Stimulated activated CD8-positive, alpha-beta memory T cell treated with anti-CD3 and anti-CD28 coated beads, Interleukin-7, amount 100 ng/mL, for 24 hours (primary cell): ENCODE results near the gene VIPAS39.

Experiments
- DNase-seq: peaks from one replicate; pipeline ENCODE4 v3.0.0-alpha.2; 2020; ENCODE audit warnings: low read depth

The VIPAS39 gene

DNA sequence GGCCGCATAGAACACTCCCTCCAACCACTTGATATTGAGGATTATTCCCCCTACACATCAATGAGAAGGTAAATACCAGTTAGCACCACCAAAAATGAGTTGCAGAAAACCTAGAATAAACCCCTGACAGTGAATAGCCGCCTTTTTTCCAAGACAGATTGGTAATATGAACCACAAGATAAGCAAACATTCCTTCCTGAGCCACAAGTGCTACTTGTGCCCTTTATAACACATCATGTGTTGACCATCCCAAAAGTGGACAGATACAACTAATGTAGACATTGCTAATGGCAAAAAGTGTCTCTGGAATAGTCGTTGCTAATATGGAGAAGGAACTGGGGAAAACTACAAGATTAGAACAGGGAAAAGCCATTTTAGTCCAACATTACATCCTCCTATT is 51.3 kb downstream of the VIPAS39 start:
- DNase-seq, result no peak

DNA sequence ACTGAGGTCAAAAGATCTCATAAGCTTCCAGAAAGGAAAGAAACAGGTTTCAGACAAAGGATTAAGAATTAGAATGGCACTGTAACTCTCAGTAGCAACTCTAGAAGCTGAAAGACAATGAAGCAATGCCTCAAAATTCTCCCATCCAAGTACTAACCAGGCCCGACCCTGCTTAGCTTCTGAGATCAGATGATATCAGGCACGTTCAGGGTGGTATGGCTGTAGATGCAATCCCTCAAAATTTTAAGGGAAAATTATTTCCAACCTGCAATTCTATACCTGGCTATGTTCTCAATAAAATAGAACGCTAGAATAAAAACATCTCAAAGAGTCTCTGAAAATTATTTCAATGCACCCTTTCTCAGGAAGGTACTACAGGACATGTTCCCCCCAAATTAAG is 53.6 kb downstream of the VIPAS39 start:
- DNase-seq, result no peak

DNA sequence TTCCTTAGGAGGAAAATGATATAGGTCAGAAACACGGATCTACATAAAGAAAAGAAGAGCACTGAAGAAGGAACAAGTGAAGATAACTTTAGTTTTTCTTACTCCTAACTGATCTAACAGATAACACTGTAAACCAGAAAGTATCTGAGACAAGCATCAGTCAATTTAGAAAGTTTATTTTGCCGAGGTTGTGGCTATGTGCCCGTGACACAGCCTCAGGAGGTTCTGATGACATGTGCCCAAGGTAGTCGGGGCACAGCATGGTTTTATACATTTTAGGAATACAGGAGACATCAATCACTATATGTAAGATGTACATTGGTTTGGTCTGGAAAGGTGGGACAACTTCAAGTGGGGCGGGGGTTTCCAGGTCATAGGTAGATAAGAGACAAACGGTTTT is 57.2 kb downstream of the VIPAS39 start:
- DNase-seq, result no peak

DNA sequence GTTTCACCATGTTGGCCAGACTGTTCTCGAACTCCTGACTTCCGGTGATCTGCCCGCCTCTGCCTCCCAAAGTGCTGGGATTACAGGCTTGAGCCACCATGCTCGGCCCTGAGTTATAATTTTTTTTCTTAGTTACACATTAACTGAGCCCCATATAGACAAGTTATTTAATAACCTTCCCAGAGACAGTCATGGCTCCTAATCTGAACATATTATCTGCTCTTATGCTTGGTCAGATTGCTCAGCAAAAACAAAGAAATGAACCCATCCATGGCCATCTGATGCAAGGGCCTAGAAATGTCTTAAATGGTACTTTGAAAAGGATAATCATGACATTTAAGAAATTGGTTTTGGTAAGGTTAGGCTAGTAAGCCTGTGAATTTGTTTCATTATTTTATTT is 67.2 kb downstream of the VIPAS39 start:
- DNase-seq, result no peak

DNA sequence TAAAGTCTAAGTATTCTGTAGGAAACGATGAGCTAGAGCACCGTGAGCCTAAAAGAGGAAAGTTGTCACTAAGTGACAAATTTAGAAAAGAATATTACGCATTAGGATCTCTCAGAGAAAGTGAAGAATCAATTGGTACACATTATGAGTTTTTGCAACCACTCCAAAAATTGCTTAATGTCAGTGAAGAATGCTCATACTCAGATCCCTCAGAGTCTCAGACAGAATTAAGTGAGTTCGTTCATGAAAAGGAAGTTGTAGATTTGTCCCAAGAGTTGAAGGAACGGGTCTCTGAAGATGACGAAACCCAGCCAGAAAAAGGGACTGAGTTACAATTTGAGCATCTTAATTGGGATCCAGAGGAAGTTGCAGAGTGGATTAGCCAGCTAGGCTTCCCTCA is 78.7 kb downstream of the VIPAS39 start:
- DNase-seq, result no peak

DNA sequence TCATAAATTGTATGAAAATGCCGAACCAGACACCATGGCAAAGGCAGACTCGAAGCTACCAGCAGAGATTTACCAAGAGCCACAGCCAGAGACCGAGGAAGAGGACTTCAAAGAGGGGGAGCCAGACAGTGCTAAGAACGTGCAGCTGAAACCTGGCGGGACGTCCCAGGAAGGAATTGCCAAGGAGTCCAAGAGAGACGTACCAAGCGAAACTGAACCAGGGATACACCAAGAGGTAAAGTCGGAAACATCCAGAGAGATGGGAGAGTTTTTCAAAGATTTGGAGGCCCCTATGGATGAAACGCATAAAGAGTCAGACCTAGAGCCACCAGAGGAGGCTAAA is 79.9 kb downstream of the VIPAS39 start:
- DNase-seq, result no peak

DNA sequence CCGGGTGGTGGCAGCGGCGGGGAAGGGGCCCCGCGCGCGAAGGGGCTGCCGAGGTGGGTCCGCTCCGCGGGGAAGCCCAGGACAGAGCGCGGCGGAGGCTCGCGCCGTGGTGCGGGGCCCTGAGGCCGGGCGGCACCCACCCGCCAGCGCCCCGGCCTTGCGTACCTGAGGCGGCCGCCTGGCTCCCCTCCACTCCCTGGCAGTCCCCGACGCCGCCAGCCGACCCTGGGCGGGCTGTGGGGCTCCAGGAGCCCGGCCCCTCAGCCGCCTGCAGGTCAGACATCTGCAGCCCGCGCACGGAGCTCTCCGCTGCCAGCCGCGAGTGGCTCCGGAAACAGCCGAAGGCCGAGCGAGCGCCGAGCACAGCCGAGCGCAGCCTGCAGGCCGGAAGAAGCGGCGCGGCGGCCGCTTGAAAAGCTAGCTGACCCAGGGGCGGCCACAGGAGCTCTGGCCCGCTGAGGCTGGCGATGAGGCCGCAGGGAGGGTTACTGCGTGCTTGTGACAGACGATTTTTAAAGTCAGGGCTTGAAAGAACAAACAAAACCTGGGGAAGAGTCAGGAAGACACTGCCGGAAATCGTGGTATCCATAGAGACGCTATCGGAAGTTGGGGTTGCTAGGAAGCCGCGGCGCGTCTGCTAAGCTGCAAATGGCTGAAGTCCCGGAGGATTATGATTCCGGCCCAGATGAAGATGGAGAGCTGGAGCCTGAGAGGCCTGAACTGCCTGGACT is 80.5 kb downstream of the VIPAS39 start, which contains the start of the genes SAMD15 and TMED8:
Gene SAMD15, plus strand, starts transcription at position 609 of the 731 bp plus-strand sequence. Its CDS starts 40 bp downstream, at position 649.
Gene TMED8, minus strand, starts transcription at position 324 of the 731 bp plus-strand sequence. Its CDS starts 41 bp downstream, at position 283.
- peak; percentile 50 for DNase-seq
